B cell (primary cell): ENCODE results near the gene TMEM164. TPM values are rescaled to one million over a fixed set of nuclear protein-coding genes. Genes with fewer than 3 reads are reported as not detected.

Experiments
- ATAC-seq: fragments of 200-7000 bp; cut with Tn5 transposase; one replicate; pipeline ENCODE4 v1.10.0; 2021; ENCODE audit warnings: low read depth, mild to moderate bottlenecking, moderate number of reproducible peaks, moderate library complexity
- CTCF ChIA-PET: fragments of 350-600 bp; sonication (Branson Sonifier 250); formaldehyde crosslinking; loops from one replicate; lab custom pipeline; 2021; ENCODE audit warnings: antibody characterized with exemption, inconsistent platforms; lab: Charles Lee
- POLR2A ChIA-PET: fragments of 350-600 bp; sonication (Branson Sonifier 250); formaldehyde crosslinking; loops from one replicate; lab custom pipeline; 2021; ENCODE audit warnings: antibody characterized with exemption; lab: Charles Lee
- DNase-seq: peaks from one replicate; pipeline ENCODE4 v3.0.0; 2013
- H2AFZ ChIP-seq: 2 replicates; pipeline ENCODE4 v1.6.1; 2012; ENCODE audit warnings: mild to moderate bottlenecking, low read depth, low read length; ENCODE audit not compliant: insufficient read depth, poor library complexity, severe bottlenecking
- H3K27ac ChIP-seq, 2 donors: 1 replicate in 1 of 2; 2 replicates in 1 of 2; pipeline ENCODE4 v1.5.1; 2012 to 2013; ENCODE audit warnings: low read length in 2 of 2, mild to moderate bottlenecking in 2 of 2, moderate library complexity in 1 of 2
- H3K27me3 ChIP-seq, 4 experiments: fragments of 200-600 bp in 1 of 4; sonication (generic) in 1 of 4; replicated peaks in 1 of 4; 1 replicate in 2 of 4; 2 replicates in 2 of 4; pipeline versions ENCODE4 v1.6.1 to v1.7.0; 2013 to 2016; ENCODE audit warnings: low read length in 3 of 4, mild to moderate bottlenecking in 2 of 4, mixed read lengths in 1 of 4, moderate library complexity in 1 of 4; ENCODE audit not compliant: insufficient read depth in 4 of 4, control insufficient read depth in 3 of 4; ENCODE audit errors: control extremely low read depth in 1 of 4
- H3K36me3 ChIP-seq, 2 experiments: replicated peaks in 1 of 2; 1 replicate in 1 of 2; 2 replicates in 1 of 2; pipeline versions ENCODE4 v1.6.1 to v1.7.1; 2013; ENCODE audit warnings: low read length in 1 of 2; ENCODE audit not compliant: insufficient read depth in 2 of 2, control insufficient read depth in 1 of 2; ENCODE audit errors: control extremely low read depth in 1 of 2, extremely low read depth in 1 of 2
- H3K4me1 ChIP-seq, 2 donors: fragments of 200-600 bp in 1 of 2; sonication (generic) in 1 of 2; 1 replicate in 1 of 2; 2 replicates in 1 of 2; pipeline versions ENCODE4 v1.5.1 to v1.6.1; 2013 to 2017; ENCODE audit warnings: low read length in 2 of 2; ENCODE audit not compliant: control insufficient read depth in 2 of 2, insufficient read depth in 2 of 2
- H3K4me2 ChIP-seq: replicated peaks from 2 replicates; pipeline ENCODE3; 2012; ENCODE audit warnings: mild to moderate bottlenecking, low read depth, low read length; ENCODE audit not compliant: poor library complexity, severe bottlenecking
- H3K4me3 ChIP-seq, 5 experiments: fragments of 200-600 bp in 1 of 5; sonication (generic) in 1 of 5; 1 replicate in 3 of 5; 2 replicates in 2 of 5; pipeline versions ENCODE4 v1.5.1 to v1.7.0; 2011 to 2016; ENCODE audit warnings: low read length in 4 of 5, mild to moderate bottlenecking in 4 of 5, low read depth in 2 of 5, control low read depth in 1 of 5, moderate library complexity in 1 of 5; ENCODE audit not compliant: insufficient read depth in 1 of 5; ENCODE audit errors: control extremely low read depth in 1 of 5, extremely low read depth in 1 of 5
- H3K79me2 ChIP-seq: fragments of 200-600 bp; sonication (generic); one replicate; pipeline ENCODE4 v1.6.0; 2016; ENCODE audit warnings: low read length; ENCODE audit not compliant: control insufficient read depth, insufficient read depth
- H3K9ac ChIP-seq: fragments of 200-600 bp; sonication (generic); 2 replicates; pipeline ENCODE4 v1.6.1; 2017; ENCODE audit warnings: mild to moderate bottlenecking, low read length, moderate library complexity
- H3K9me3 ChIP-seq, 3 donors: one replicate each; pipeline versions ENCODE4 v1.6.1 to v1.7.1; 2013; ENCODE audit warnings: low read length in 2 of 3; ENCODE audit not compliant: control insufficient read depth in 2 of 3, insufficient read depth in 1 of 3; ENCODE audit errors: control extremely low read depth in 1 of 3
- H4K20me1 ChIP-seq: 2 replicates; pipeline ENCODE4 v1.6.0; 2012; ENCODE audit warnings: mild to moderate bottlenecking, low read length; ENCODE audit not compliant: insufficient read depth, control insufficient read depth, poor library complexity, severe bottlenecking
- H3K27ac Mint-ChIP-seq: one replicate; pipeline ENCODE4 v1.8.0; 2021; ENCODE audit warnings: mixed read lengths
- H3K27me3 Mint-ChIP-seq: one replicate; pipeline ENCODE4 v1.8.0; 2021; ENCODE audit warnings: mixed read lengths
- H3K4me1 Mint-ChIP-seq: one replicate; pipeline ENCODE4 v1.8.0; 2021; ENCODE audit warnings: mixed read lengths
- H3K4me3 Mint-ChIP-seq: one replicate; pipeline ENCODE4 v1.8.0; 2021; ENCODE audit warnings: mixed read lengths
- H3K9me3 Mint-ChIP-seq: one replicate; pipeline ENCODE4 v1.8.0; 2022; ENCODE audit warnings: mixed read lengths; ENCODE audit not compliant: insufficient read depth
- CTCF ChIP-seq: fragments of 200-600 bp; IDR thresholded peaks from one replicate; pipeline ENCODE4 v1.8.0; 2022; ENCODE audit warnings: antibody characterized with exemption, mild to moderate bottlenecking
- EZH2 ChIP-seq: IDR thresholded peaks from 2 replicates; pipeline ENCODE4 v1.6.1; 2012; ENCODE audit warnings: borderline replicate concordance, low read depth, mild to moderate bottlenecking, moderate library complexity, low read length; ENCODE audit not compliant: insufficient read depth, poor library complexity, severe bottlenecking
- WGBS: methylation state at CpG from one replicate; pipeline ENCODE4 v1.1.5; 2013; ENCODE audit warnings: missing lambda C conversion rate; ENCODE audit not compliant: insufficient coverage; 5-methylcytosine and 5-hydroxymethylcytosine counted together
- intact Hi-C: fragments of 100-400 bp; cut with micrococcal nuclease; formaldehyde crosslinking; loops from one replicate; pipeline ENCODE4 v1.10.0; 2022
- polyA minus RNA-seq: library from RNA; depleted of rRNA, polyadenylated mRNA; stranded (reverse); fragments of >200 nt; gene quantifications from 2 replicates; pipeline ENCODE4 v1.2.3, GENCODE V29; 2012
- polyA plus RNA-seq: library from polyadenylated mRNA; depleted of rRNA; stranded (reverse); fragments of >200 nt; gene quantifications from 2 replicates; pipeline ENCODE4 v1.2.3, GENCODE V29; 2012
- total RNA-seq, 2 donors: library from RNA; stranded (reverse); fragments of 120-200 nt in 1 of 2; gene quantifications; 1 replicate in 1 of 2; 2 replicates in 1 of 2; pipeline versions ENCODE4 v1.2.3 to v1.2.4, GENCODE V29; 2013 to 2022

Gene TMEM164
- 24.5 and 26.6 TPM in 2 replicates for total RNA-seq
- total RNA-seq (2013): 15.5 TPM
- polyA plus RNA-seq: 9.4 and 12.7 TPM in 2 replicates
- polyA minus RNA-seq: 12.2 and 13.1 TPM in 2 replicates

- Histone ChIP-seq H3K4me1 (peaks cover 7 to 15% of the 10 kb centered on the region in 2 donors), H3K79me2 (peaks cover 9% of the 10 kb centered on the region), H3K36me3 (no peaks in the 10 kb centered on the region), H3K9me3 (no peaks in the 10 kb centered on the region), H4K20me1 (no peaks in the 10 kb centered on the region), H3K27ac (peak within 1 kb of the TSS; percentile 53 to 61), H3K4me3 (peak within 1 kb of the TSS in 4 of 5 experiments; percentile 57 to 71 (median 65)), H3K9ac (peak within 1 kb of the TSS; percentile 71), H2AFZ (peak within 1 kb of the TSS; percentile 79), H3K27me3 (no peaks in the 10 kb centered on the region), H3K4me2 (peak within 1 kb of the TSS; percentile 89)
- 2% methylated on average over 29 of the region's 83 CpGs for WGBS
- DNase-seq: peak; percentile 88
- peaks cover 25% of the 10 kb centered on the region for H3K4me1 Mint-ChIP-seq
- no peaks in the 10 kb centered on the region for H3K9me3 Mint-ChIP-seq
- ChIA-PET CTCF (interaction anchor here (0.6 kb wide), 1 partner anchor 115 kb away, joined by 4 read pairs; no protein-coding TSS in a partner anchor), POLR2A (interaction anchor here (0.7 to 1.0 kb wide), 4 partner anchors 43 to 516 kb away, joined by 3 to 5 read pairs (median 4); partner anchors contain the start of gene NXT2)
- TF ChIP-seq EZH2 (no peak), CTCF (no peak)
- peak; percentile 76 for ATAC-seq
- peak within 1 kb of the TSS; percentile 96 for H3K27ac Mint-ChIP-seq
- intact Hi-C loops: loop anchor here (1.0 to 10.0 kb wide), 5 partner anchors 115 to 1910 kb away; partner anchors contain the start of genes ACSL4, ATG4A and PSMD10
- peak within 1 kb of the TSS; percentile 93 for H3K4me3 Mint-ChIP-seq
- no peaks in the 10 kb centered on the region for H3K27me3 Mint-ChIP-seq
Observed at GRCh38 chrX:110002300-110003166, at the start of gene TMEM164. TSS of gene TMEM164 (plus strand) at chrX:110003114. CDS start at chrX:110003775, 661 bp downstream.
